ENCODE data around the gene C1orf94. TPM values are rescaled to one million over a fixed set of nuclear protein-coding genes. Genes with fewer than 3 reads are reported as not detected.

The C1orf94 gene
- total and polyA plus RNA-seq, 8 donors: not detected

DNA sequence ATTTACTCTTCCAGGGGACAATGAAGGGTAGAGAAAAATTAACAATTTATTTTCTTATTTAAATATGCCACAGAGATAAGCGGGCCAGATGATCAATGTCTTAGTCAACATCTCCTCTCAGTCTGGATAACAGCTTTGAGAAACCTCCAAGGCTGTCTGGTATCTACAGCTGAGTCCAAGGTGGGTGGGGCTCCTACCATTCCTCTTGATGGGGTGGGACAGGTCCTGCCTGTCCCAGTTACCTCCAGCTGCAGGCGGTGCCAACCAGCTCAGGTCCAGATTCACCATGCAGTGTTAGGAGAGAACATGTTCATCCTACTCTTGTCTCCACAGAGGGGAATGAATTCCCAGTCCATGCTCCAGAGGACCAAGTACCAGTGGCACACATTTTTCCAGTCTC, 32.7 kb upstream of the C1orf94 start:
- DNase-seq: no peak
- 29 to 39% methylated on average over 2 of the region's 2 CpGs for WGBS, 2 donors
- no peak overlapping the region for H3K4me3 ChIP-seq
- H3K9me3 ChIP-seq: no peaks in the 10 kb centered on the region
- no peaks in the 10 kb centered on the region for H3K36me3 ChIP-seq
- intact Hi-C loops (cut with DNase I): no loop called here
- no peaks in the 10 kb centered on the region for H3K4me1 ChIP-seq
- TF ChIP-seq, protein P1, sequence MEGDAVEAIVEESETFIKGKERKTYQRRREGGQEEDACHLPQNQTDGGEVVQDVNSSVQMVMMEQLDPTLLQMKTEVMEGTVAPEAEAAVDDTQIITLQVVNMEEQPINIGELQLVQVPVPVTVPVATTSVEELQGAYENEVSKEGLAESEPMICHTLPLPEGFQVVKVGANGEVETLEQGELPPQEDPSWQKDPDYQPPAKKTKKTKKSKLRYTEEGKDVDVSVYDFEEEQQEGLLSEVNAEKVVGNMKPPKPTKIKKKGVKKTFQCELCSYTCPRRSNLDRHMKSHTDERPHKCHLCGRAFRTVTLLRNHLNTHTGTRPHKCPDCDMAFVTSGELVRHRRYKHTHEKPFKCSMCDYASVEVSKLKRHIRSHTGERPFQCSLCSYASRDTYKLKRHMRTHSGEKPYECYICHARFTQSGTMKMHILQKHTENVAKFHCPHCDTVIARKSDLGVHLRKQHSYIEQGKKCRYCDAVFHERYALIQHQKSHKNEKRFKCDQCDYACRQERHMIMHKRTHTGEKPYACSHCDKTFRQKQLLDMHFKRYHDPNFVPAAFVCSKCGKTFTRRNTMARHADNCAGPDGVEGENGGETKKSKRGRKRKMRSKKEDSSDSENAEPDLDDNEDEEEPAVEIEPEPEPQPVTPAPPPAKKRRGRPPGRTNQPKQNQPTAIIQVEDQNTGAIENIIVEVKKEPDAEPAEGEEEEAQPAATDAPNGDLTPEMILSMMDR (IDR thresholded peaks at IDR 0.05): no peak
- no peaks in the 10 kb centered on the region for H3K27me3 ChIP-seq
- peak in 1 of 4 donors; percentile 76 for ATAC-seq
- no peak for FAIRE-seq
- H3K27ac ChIP-seq: no peak overlapping the region

DNA sequence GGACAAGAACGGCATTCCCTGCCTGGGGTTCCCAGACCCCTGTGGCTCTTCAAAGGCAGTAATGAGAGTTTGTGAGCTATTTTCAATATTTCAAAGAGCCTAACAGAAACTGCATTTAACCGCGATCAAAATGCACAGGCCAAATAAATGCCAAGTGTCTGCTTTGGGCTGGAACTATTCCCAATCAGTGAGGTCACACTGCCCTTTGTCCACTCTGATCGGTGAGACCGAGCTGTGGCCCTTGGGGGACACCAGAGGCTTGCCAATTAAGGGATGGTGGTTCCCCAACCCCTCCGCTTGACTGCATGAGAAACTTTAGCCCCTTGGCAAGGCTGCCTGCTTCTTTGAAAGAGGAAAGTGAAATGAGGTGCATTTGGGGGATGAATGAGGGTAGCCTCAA, 31.9 kb upstream of the C1orf94 start:
- H3K4me3 ChIP-seq: no peak overlapping the region
- FAIRE-seq (no peak), ATAC-seq (no peak), DNase-seq (no peak)
- no peaks in the 10 kb centered on the region for H3K4me1 ChIP-seq
- no peaks in the 10 kb centered on the region for H3K27me3 ChIP-seq
- WGBS, 2 donors: 48 to 64% methylated on average over 6 of the region's 6 CpGs
- no peaks in the 10 kb centered on the region for H3K9me3 ChIP-seq
- TF ChIP-seq, protein P1 (IDR thresholded peaks at IDR 0.05): no peak
- H3K36me3 ChIP-seq: no peaks in the 10 kb centered on the region
- intact Hi-C loops (cut with DNase I): no loop called here
- H3K27ac ChIP-seq: no peak overlapping the region

DNA sequence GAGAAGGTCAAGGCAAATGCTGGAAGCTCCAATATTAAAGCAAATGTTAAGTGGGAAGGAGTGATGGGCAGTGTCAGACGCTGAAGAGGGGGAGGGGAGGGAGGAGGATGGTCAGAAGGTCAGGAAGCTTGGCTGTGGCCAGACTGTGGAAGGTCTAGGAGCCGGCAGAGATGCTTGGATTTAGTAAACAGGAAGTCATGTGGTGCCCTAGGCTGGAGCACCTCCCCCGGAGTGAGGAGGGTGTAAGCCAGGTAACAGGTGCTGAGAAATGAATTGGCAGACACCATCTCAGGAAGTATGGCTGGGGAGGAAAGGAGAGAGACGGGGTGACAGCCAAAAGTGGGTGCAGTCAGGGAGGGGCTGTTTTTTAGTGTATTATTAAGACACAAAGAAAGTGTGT, 29.4 kb upstream of the C1orf94 start:
- H3K4me3 ChIP-seq: no peak overlapping the region
- WGBS, 2 donors: 15% methylated on average over 4 of the region's 4 CpGs
- no peak for FAIRE-seq

DNA sequence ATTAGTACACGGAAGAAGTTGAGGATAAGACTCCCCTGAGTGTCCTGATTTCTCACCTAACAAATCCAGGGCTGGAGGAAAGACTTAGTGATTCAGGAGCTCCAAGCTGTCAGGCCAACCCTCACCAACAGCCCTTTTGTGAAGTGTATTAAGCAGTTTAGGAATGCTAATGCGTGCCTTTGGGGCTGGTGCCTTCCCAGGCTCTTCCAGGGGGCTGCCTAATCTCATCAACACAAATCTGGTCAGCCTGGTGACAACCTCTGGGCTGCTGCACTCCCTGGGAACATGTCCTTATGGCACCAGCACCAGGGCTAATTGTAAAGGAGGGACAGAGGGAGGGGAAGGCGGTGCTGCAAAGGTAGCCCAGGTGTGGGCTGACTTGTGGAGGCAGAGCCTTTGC, 27.2 kb upstream of the C1orf94 start:
- Histone ChIP-seq H3K36me3 (no peaks in the 10 kb centered on the region), H3K27me3 (no peaks in the 10 kb centered on the region), H3K9me3 (no peaks in the 10 kb centered on the region), H3K27ac (no peak overlapping the region), H3K4me1 (no peaks in the 10 kb centered on the region), H3K4me3 (no peak overlapping the region)
- TF ChIP-seq, protein P1 (IDR thresholded peaks at IDR 0.05): no peak
- intact Hi-C loops (cut with DNase I): no loop called here
- DNase-seq: no peak
- WGBS, 2 donors: 29 to 44% methylated on average over 3 of the region's 3 CpGs
- no peak for ATAC-seq
- FAIRE-seq: no peak

More for the DNA sequence above, 29.4 kb upstream of the C1orf94 start:
- Histone ChIP-seq H3K27ac (no peak overlapping the region), H3K9me3 (no peaks in the 10 kb centered on the region), H3K27me3 (no peaks in the 10 kb centered on the region), H3K36me3 (no peaks in the 10 kb centered on the region), H3K4me1 (no peaks in the 10 kb centered on the region)
- DNase-seq (no peak), ATAC-seq (no peak)
- TF ChIP-seq, protein P1 (IDR thresholded peaks at IDR 0.05): no peak
- intact Hi-C loops (cut with DNase I): no loop called here

DNA sequence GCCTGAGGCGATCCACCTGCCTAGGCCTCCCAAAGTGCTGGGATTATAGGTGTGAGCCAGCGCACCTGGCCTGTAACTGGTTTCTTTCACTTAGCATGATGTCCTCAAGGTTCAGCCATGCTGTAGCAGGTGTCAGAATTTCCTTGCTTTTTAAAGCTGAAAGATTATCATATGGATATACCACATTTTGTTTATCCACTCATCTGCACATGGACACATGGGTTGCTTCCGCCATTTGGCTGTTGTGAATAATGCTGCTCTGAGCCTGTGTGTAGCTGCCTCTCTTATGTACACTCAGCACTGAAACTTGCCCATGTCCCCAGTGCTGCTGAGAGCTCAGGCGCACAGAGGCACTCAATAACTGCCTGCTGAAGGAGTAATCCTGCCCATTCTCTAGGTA, 23.5 kb upstream of the C1orf94 start:
- TF ChIP-seq, protein P1 (IDR thresholded peaks at IDR 0.05): no peak
- H3K36me3 ChIP-seq: no peaks in the 10 kb centered on the region
- DNase-seq (no peak), FAIRE-seq (no peak), ATAC-seq (no peak)
- no peaks in the 10 kb centered on the region for H3K4me1 ChIP-seq
- no peak overlapping the region for H3K4me3 ChIP-seq
- 84 to 91% methylated on average over 4 of the region's 4 CpGs for WGBS, 2 donors
- no peak overlapping the region for H3K27ac ChIP-seq
- intact Hi-C loops (cut with DNase I): no loop called here
- H3K9me3 ChIP-seq: no peaks in the 10 kb centered on the region
- no peaks in the 10 kb centered on the region for H3K27me3 ChIP-seq
